PC-3 (cell line): ENCODE results near the gene RPL15.
"Not testable (repeated sequence)": the region's sequence is repeated elsewhere in the genome, so short reads cannot be mapped to it uniquely, and the experiment has no call there.

Source experiments
- EZH2 ChIP-seq: fragments of 300-600 bp; sonication (generic); IDR thresholded peaks from one replicate; pipeline ENCODE4 v1.6.1; 2017; ENCODE audit warnings: antibody characterized with exemption, mild to moderate bottlenecking, low read length; ENCODE audit not compliant: unreplicated experiment
- TF ChIP-seq, protein P1 (sequence below): fragments of 300-600 bp; sonication (generic); conservative IDR thresholded peaks from 2 replicates; pipeline ENCODE4 v1.5.1; 2017; ENCODE audit warnings: antibody characterized with exemption, low read depth, mild to moderate bottlenecking, low read length

DNA sequence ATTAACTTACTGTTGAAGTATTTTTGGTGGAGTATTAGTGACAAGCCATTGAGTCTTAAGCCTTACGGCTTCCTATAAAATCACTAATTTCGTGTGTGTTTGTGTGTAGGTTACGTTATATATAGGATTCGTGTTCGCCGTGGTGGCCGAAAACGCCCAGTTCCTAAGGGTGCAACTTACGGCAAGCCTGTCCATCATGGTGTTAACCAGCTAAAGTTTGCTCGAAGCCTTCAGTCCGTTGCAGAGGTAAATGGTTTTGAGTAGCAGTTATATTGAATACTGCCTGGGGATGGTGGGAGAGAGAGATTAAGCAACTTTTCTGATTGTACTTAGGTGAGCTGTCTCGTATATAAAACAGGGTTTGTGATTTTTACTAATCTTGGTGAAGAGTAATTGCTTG, 1.4 kb downstream of the RPL15 start:
- TF ChIP-seq, protein P1, sequence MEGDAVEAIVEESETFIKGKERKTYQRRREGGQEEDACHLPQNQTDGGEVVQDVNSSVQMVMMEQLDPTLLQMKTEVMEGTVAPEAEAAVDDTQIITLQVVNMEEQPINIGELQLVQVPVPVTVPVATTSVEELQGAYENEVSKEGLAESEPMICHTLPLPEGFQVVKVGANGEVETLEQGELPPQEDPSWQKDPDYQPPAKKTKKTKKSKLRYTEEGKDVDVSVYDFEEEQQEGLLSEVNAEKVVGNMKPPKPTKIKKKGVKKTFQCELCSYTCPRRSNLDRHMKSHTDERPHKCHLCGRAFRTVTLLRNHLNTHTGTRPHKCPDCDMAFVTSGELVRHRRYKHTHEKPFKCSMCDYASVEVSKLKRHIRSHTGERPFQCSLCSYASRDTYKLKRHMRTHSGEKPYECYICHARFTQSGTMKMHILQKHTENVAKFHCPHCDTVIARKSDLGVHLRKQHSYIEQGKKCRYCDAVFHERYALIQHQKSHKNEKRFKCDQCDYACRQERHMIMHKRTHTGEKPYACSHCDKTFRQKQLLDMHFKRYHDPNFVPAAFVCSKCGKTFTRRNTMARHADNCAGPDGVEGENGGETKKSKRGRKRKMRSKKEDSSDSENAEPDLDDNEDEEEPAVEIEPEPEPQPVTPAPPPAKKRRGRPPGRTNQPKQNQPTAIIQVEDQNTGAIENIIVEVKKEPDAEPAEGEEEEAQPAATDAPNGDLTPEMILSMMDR, result not testable (repeated sequence)
- not testable (repeated sequence) for TF ChIP-seq EZH2
